ENCODE results near the gene CHD5.

GRCh38 chr1:6157528-6158174 is 22.5 kb downstream of the CHD5 start:
- TF ChIP-seq CTCF (IDR thresholded peaks at IDR 0.05) (no peak), POLR2A (IDR thresholded peaks at IDR 0.05) (no peak)
